ENCODE measurements around the gene RBM5. TPM values are rescaled to one million over a fixed set of nuclear protein-coding genes. Genes with fewer than 3 reads are reported as not detected.

RBM5 gene
- polyA plus RNA-seq, 1 donor (not counting 4 experiments of a cell fraction or from before 2014, with no cell fraction given), result 167 TPM

- no peak overlapping the region for H3K27ac ChIP-seq (ENCODE audit: control insufficient read depth, insufficient read depth, low read length)
- peaks cover 39% of the 10 kb centered on the region for H3K4me1 ChIP-seq (ENCODE audit: control insufficient read depth, extremely low read depth, insufficient read depth, low read length)
- TF ChIP-seq CTCF (optimal IDR thresholded peaks at IDR 0.05 in 1 of 3, IDR thresholded peaks at IDR 0.05 in 1 of 3, conservative IDR thresholded peaks at IDR 0.05 in 1 of 3; ENCODE audit: extremely low read depth in 1 of 3, insufficient read depth in 2 of 3, low read length in 3 of 3) (no peak), EZH2 (IDR thresholded peaks at IDR 0.05; ENCODE audit: low read length) (no peak)
- no peak overlapping the region for H3K4me3 ChIP-seq (ENCODE audit: control insufficient read depth in 2 of 3, extremely low read depth in 1 of 3, insufficient read depth in 2 of 3, low read depth in 1 of 3, low read length in 3 of 3)
- no peak for DNase-seq (ENCODE audit: low read depth, low spot score)
- no peaks in the 10 kb centered on the region for H3K79me2 ChIP-seq (ENCODE audit: control insufficient read depth, insufficient read depth, low read length)
- dilution Hi-C loops (cut with MboI; ENCODE audit: extremely low pct_ligation_motif_present, low sequenced_read_pairs), result no loop called here
- H3K9me1 ChIP-seq (ENCODE audit: control insufficient read depth, extremely low read depth, insufficient read depth, low read length), result no peaks in the 10 kb centered on the region
- peak; percentile 75 for FAIRE-seq
- no peak overlapping the region for H3K9ac ChIP-seq (ENCODE audit: control insufficient read depth, extremely low read depth, insufficient read depth, low read length)
- no peaks in the 10 kb centered on the region for H3K36me3 ChIP-seq (ENCODE audit: control insufficient read depth in 2 of 2, extremely low read depth in 1 of 2, insufficient read depth in 2 of 2, low read length in 2 of 2)
- no peaks in the 10 kb centered on the region for H4K20me1 ChIP-seq (ENCODE audit: control insufficient read depth, extremely low read depth, insufficient read depth, low read length)
- no peak overlapping the region for H2AFZ ChIP-seq (ENCODE audit: control insufficient read depth, low read length)
- no peak overlapping the region for H3K4me2 ChIP-seq (ENCODE audit: control insufficient read depth, extremely low read depth, insufficient read depth, low read depth, low read length)
- H3K9me3 ChIP-seq (ENCODE audit: control insufficient read depth, low read depth, low read length), result no peaks in the 10 kb centered on the region
- no peaks in the 10 kb centered on the region for H3K27me3 ChIP-seq (ENCODE audit: control insufficient read depth, extremely low read depth, insufficient read depth, low read length)
These were observed 59.1 kb downstream of the RBM5 start for GRCh38 chr3:50147861-50148260.

GRCh38 chr3:50150404-50150750, 61.7 kb downstream of the RBM5 start:
- no peak for FAIRE-seq
- no peaks in the 10 kb centered on the region for H4K20me1 ChIP-seq (ENCODE audit: control insufficient read depth, extremely low read depth, insufficient read depth, low read length)
- no peaks in the 10 kb centered on the region for H3K27me3 ChIP-seq (ENCODE audit: control insufficient read depth, extremely low read depth, insufficient read depth, low read length)
- TF ChIP-seq CTCF (optimal IDR thresholded peaks at IDR 0.05 in 1 of 3, IDR thresholded peaks at IDR 0.05 in 1 of 3, conservative IDR thresholded peaks at IDR 0.05 in 1 of 3; ENCODE audit: extremely low read depth in 1 of 3, insufficient read depth in 2 of 3, low read length in 3 of 3) (no peak), EZH2 (IDR thresholded peaks at IDR 0.05; ENCODE audit: low read length) (no peak)
- H3K79me2 ChIP-seq (ENCODE audit: control insufficient read depth, insufficient read depth, low read length), result peaks cover 4% of the 10 kb centered on the region
- no peaks in the 10 kb centered on the region for H3K9me3 ChIP-seq (ENCODE audit: control insufficient read depth, low read depth, low read length)
- H3K4me3 ChIP-seq (ENCODE audit: control insufficient read depth in 2 of 3, extremely low read depth in 1 of 3, insufficient read depth in 2 of 3, low read depth in 1 of 3, low read length in 3 of 3), result no peak overlapping the region
- peak overlapping the region; percentile 46 for H2AFZ ChIP-seq (ENCODE audit: control insufficient read depth, low read length)
- H3K9ac ChIP-seq (ENCODE audit: control insufficient read depth, extremely low read depth, insufficient read depth, low read length), result no peak overlapping the region
- dilution Hi-C loops (cut with MboI; ENCODE audit: extremely low pct_ligation_motif_present, low sequenced_read_pairs), result no loop called here
- H3K36me3 ChIP-seq (ENCODE audit: control insufficient read depth in 2 of 2, extremely low read depth in 1 of 2, insufficient read depth in 2 of 2, low read length in 2 of 2), result no peaks in the 10 kb centered on the region
- peak overlapping the region; percentile 59 for H3K4me2 ChIP-seq (ENCODE audit: control insufficient read depth, extremely low read depth, insufficient read depth, low read depth, low read length)
- H3K9me1 ChIP-seq (ENCODE audit: control insufficient read depth, extremely low read depth, insufficient read depth, low read length), result no peaks in the 10 kb centered on the region
- peak overlapping the region; percentile 16 for H3K27ac ChIP-seq (ENCODE audit: control insufficient read depth, insufficient read depth, low read length)
- H3K4me1 ChIP-seq (ENCODE audit: control insufficient read depth, extremely low read depth, insufficient read depth, low read length), result peaks cover 45% of the 10 kb centered on the region
- no peak for DNase-seq (ENCODE audit: low read depth, low spot score)

All from keratinocyte (primary cell).